SK-MEL-5 (cell line): ENCODE data around the gene ARHGAP32. TPM values are rescaled to one million over a fixed set of nuclear protein-coding genes. Genes with fewer than 3 reads are reported as not detected.
"Not testable (repeated sequence)": the region's sequence is repeated elsewhere in the genome, so short reads cannot be mapped to it uniquely, and the experiment has no call there.

Experiments used
- DNase-seq: peaks from one replicate; pipeline ENCODE4 v3.0.0-alpha.2; 2016; ENCODE audit warnings: low read depth, low spot score
- in situ Hi-C: cut with HindIII; loops from 2 replicates; pipeline ENCODE4 v1.10.0; 2016; ENCODE audit warnings: low sequenced_read_pairs, high pct_unique_total_duplicates, low pct_unique_long_range_greater_than_20kb
- total RNA-seq: library from RNA; depleted of rRNA; stranded (reverse); fragments of >200 nt; shearing (Covaris generic); gene quantifications from 2 replicates; pipeline ENCODE4 v1.2.3, GENCODE V29; 2014

The ARHGAP32 gene
- total RNA-seq, 1 experiment from 2014 or later = 9.6 TPM

- in situ Hi-C loops = no loop called here
- DNase-seq = no peak
Observed at GRCh38 chr11:128933481-128934178, 258.5 kb downstream of the ARHGAP32 start.

GRCh38 chr11:128931668-128932067 is 260.5 kb downstream of the ARHGAP32 start:
- in situ Hi-C loops = no loop called here

GRCh38 chr11:128931066-128931465 is 261.1 kb downstream of the ARHGAP32 start:
- in situ Hi-C loops = no loop called here
- no peak for DNase-seq

More at GRCh38 chr11:128931668-128932067, 260.5 kb downstream of the ARHGAP32 start:
- DNase-seq = no peak

GRCh38 chr11:128929991-128930390 is 262.1 kb downstream of the ARHGAP32 start:
- in situ Hi-C loops = no loop called here
- no peak for DNase-seq

GRCh38 chr11:128929468-128929867 is 262.7 kb downstream of the ARHGAP32 start:
- in situ Hi-C loops = no loop called here
- DNase-seq = no peak

- no peak for DNase-seq
- in situ Hi-C loops = no loop called here
Observed at GRCh38 chr11:128928400-128928799, 263.7 kb downstream of the ARHGAP32 start.

- in situ Hi-C loops = no loop called here
- DNase-seq = no peak
Observed at GRCh38 chr11:128927683-128928336, 264.3 kb downstream of the ARHGAP32 start.

GRCh38 chr11:128927108-128927461 is 265.0 kb downstream of the ARHGAP32 start:
- no peak for DNase-seq
- in situ Hi-C loops = no loop called here

GRCh38 chr11:128926437-128927107 is 265.6 kb downstream of the ARHGAP32 start:
- in situ Hi-C loops = no loop called here
- DNase-seq = no peak

GRCh38 chr11:128926000-128926399 is 266.1 kb downstream of the ARHGAP32 start:
- in situ Hi-C loops = no loop called here

GRCh38 chr11:128925250-128925600 is 266.9 kb downstream of the ARHGAP32 start:
- in situ Hi-C loops = no loop called here

More at GRCh38 chr11:128926000-128926399, 266.1 kb downstream of the ARHGAP32 start:
- no peak for DNase-seq

GRCh38 chr11:128924510-128925249 is 267.4 kb downstream of the ARHGAP32 start:
- DNase-seq = no peak
- in situ Hi-C loops = no loop called here

More at GRCh38 chr11:128925250-128925600, 266.9 kb downstream of the ARHGAP32 start:
- no peak for DNase-seq

GRCh38 chr11:128924104-128924503 is 268.0 kb downstream of the ARHGAP32 start:
- in situ Hi-C loops = no loop called here
- no peak for DNase-seq

- in situ Hi-C loops = no loop called here
- no peak for DNase-seq
Observed at GRCh38 chr11:128921793-128922192, 270.3 kb downstream of the ARHGAP32 start.

- in situ Hi-C loops = no loop called here
- no peak for DNase-seq
Observed at GRCh38 chr11:128920666-128921065, 271.5 kb downstream of the ARHGAP32 start.

GRCh38 chr11:128919635-128920034 is 272.5 kb downstream of the ARHGAP32 start:
- in situ Hi-C loops = not testable (repeated sequence)

GRCh38 chr11:128919216-128919615 is 272.9 kb downstream of the ARHGAP32 start:
- DNase-seq = no peak
- in situ Hi-C loops = no loop called here

More at GRCh38 chr11:128919635-128920034, 272.5 kb downstream of the ARHGAP32 start:
- not testable (repeated sequence) for DNase-seq

- in situ Hi-C loops = no loop called here
- no peak for DNase-seq
Observed at GRCh38 chr11:128917144-128917724, 274.9 kb downstream of the ARHGAP32 start.
